Measurements from ENCODE around the gene SDC4. TPM values are rescaled to one million over a fixed set of nuclear protein-coding genes. Genes with fewer than 3 reads are reported as not detected.

Gene SDC4
- total and polyA plus RNA-seq, 9 of the 15 experiments (the other 6 are each of a cell fraction or from before 2014, with no cell fraction given), result 2.1 to 10.7 (median 6.3) TPM

DNA sequence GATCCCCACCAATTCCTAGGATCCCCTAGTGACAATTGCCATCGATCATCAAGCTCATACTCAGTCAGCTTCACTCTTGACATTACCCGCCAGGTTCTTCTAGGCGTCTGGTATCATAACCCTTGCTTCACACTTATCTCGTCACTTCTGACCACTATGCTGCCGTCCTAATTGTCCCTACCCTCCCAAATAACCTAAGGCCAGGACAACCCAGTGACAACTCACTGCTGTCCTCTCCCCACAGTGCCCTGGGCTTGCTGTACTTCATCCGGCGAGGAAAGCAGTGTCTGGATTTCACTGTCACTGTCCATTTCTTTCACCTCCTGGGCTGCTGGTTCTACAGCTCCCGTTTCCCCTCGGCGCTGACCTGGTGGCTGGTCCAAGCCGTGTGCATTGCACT, 18.4 kb upstream of the SDC4 start (continued):
- TF ChIP-seq, protein P1, sequence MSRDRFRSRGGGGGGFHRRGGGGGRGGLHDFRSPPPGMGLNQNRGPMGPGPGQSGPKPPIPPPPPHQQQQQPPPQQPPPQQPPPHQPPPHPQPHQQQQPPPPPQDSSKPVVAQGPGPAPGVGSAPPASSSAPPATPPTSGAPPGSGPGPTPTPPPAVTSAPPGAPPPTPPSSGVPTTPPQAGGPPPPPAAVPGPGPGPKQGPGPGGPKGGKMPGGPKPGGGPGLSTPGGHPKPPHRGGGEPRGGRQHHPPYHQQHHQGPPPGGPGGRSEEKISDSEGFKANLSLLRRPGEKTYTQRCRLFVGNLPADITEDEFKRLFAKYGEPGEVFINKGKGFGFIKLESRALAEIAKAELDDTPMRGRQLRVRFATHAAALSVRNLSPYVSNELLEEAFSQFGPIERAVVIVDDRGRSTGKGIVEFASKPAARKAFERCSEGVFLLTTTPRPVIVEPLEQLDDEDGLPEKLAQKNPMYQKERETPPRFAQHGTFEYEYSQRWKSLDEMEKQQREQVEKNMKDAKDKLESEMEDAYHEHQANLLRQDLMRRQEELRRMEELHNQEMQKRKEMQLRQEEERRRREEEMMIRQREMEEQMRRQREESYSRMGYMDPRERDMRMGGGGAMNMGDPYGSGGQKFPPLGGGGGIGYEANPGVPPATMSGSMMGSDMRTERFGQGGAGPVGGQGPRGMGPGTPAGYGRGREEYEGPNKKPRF (IDR thresholded peaks at IDR 0.05; ENCODE audit: low read depth, low read length), result no peak
- TF ChIP-seq ETV1 (tag; conservative IDR thresholded peaks at IDR 0.05; ENCODE audit: low read depth) (no peak), SNRNP70 (optimal IDR thresholded peaks at IDR 0.05; ENCODE audit: low read depth, low read length) (no peak), ARNT (IDR thresholded peaks at IDR 0.05) (no peak), PML (IDR thresholded peaks at IDR 0.05; ENCODE audit: low read length) (no peak), SNAPC5 (CRISPR knock-in tag; IDR thresholded peaks at IDR 0.05) (no peak), MAFG (tag; conservative IDR thresholded peaks at IDR 0.05) (no peak), ELK1 (CRISPR knock-in tag; IDR thresholded peaks at IDR 0.05) (no peak)
- TF ChIP-seq, protein P2, sequence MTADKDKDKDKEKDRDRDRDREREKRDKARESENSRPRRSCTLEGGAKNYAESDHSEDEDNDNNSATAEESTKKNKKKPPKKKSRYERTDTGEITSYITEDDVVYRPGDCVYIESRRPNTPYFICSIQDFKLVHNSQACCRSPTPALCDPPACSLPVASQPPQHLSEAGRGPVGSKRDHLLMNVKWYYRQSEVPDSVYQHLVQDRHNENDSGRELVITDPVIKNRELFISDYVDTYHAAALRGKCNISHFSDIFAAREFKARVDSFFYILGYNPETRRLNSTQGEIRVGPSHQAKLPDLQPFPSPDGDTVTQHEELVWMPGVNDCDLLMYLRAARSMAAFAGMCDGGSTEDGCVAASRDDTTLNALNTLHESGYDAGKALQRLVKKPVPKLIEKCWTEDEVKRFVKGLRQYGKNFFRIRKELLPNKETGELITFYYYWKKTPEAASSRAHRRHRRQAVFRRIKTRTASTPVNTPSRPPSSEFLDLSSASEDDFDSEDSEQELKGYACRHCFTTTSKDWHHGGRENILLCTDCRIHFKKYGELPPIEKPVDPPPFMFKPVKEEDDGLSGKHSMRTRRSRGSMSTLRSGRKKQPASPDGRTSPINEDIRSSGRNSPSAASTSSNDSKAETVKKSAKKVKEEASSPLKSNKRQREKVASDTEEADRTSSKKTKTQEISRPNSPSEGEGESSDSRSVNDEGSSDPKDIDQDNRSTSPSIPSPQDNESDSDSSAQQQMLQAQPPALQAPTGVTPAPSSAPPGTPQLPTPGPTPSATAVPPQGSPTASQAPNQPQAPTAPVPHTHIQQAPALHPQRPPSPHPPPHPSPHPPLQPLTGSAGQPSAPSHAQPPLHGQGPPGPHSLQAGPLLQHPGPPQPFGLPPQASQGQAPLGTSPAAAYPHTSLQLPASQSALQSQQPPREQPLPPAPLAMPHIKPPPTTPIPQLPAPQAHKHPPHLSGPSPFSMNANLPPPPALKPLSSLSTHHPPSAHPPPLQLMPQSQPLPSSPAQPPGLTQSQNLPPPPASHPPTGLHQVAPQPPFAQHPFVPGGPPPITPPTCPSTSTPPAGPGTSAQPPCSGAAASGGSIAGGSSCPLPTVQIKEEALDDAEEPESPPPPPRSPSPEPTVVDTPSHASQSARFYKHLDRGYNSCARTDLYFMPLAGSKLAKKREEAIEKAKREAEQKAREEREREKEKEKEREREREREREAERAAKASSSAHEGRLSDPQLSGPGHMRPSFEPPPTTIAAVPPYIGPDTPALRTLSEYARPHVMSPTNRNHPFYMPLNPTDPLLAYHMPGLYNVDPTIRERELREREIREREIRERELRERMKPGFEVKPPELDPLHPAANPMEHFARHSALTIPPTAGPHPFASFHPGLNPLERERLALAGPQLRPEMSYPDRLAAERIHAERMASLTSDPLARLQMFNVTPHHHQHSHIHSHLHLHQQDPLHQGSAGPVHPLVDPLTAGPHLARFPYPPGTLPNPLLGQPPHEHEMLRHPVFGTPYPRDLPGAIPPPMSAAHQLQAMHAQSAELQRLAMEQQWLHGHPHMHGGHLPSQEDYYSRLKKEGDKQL (CRISPR knock-in tag; IDR thresholded peaks at IDR 0.05; ENCODE audit: borderline replicate concordance), result no peak
- TF ChIP-seq, protein P3, sequence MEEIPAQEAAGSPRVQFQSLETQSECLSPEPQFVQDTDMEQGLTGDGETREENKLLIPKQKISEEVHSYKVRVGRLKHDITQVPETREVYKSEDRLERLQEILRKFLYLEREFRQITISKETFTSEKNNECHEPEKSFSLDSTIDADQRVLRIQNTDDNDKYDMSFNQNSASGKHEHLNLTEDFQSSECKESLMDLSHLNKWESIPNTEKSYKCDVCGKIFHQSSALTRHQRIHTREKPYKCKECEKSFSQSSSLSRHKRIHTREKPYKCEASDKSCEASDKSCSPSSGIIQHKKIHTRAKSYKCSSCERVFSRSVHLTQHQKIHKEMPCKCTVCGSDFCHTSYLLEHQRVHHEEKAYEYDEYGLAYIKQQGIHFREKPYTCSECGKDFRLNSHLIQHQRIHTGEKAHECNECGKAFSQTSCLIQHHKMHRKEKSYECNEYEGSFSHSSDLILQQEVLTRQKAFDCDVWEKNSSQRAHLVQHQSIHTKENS (CRISPR knock-in tag; IDR thresholded peaks at IDR 0.05), result no peak

All from K562 (cell line).